H9 (cell line): ENCODE measurements around the gene TMPRSS7. TPM values are rescaled to one million over a fixed set of nuclear protein-coding genes. Genes with fewer than 3 reads are reported as not detected.

ENCODE experiments used
- DNase-seq: peaks from one replicate; pipeline ENCODE4 v3.0.0-alpha.2; 2017
- H2AFZ ChIP-seq: one replicate; pipeline ENCODE4 v1.6.1; 2013; ENCODE audit warnings: mild to moderate bottlenecking, low read length, control low read depth, moderate library complexity
- H2AK5ac ChIP-seq: 2 replicates; pipeline ENCODE4 v1.6.1; 2013; ENCODE audit warnings: low read length, control low read depth, mixed read lengths; ENCODE audit not compliant: insufficient read length
- H2BK120ac ChIP-seq: one replicate; pipeline ENCODE4 v1.6.1; 2013; ENCODE audit warnings: low read depth, mild to moderate bottlenecking, low read length, control low read depth, inconsistent platforms; ENCODE audit not compliant: poor library complexity, severe bottlenecking
- H2BK12ac ChIP-seq: 2 replicates; pipeline ENCODE4 v1.6.1; 2013; ENCODE audit warnings: low read length, control low read depth, mixed read lengths, low read depth; ENCODE audit not compliant: insufficient read length
- H2BK15ac ChIP-seq: 2 replicates; pipeline ENCODE4 v1.6.1; 2013; ENCODE audit warnings: low read depth, low read length, control low read depth
- H2BK20ac ChIP-seq: one replicate; pipeline ENCODE4 v1.6.1; 2013; ENCODE audit warnings: low read depth, mild to moderate bottlenecking, low read length, control low read depth, inconsistent platforms; ENCODE audit not compliant: poor library complexity, severe bottlenecking
- H2BK5ac ChIP-seq: 2 replicates; pipeline ENCODE4 v1.6.1; 2013; ENCODE audit warnings: low read length, control low read depth, mixed read lengths; ENCODE audit not compliant: insufficient read length
- H3K14ac ChIP-seq: 2 replicates; pipeline ENCODE4 v1.6.1; 2013; ENCODE audit warnings: low read length, control low read depth; ENCODE audit not compliant: insufficient read depth
- H3K18ac ChIP-seq: 2 replicates; pipeline ENCODE4 v1.6.1; 2013; ENCODE audit warnings: low read depth, mild to moderate bottlenecking, mixed read lengths, low read length, control low read depth; ENCODE audit not compliant: insufficient read length
- H3K23ac ChIP-seq: 2 replicates; pipeline ENCODE4 v1.6.1; 2013; ENCODE audit warnings: low read length, control low read depth, mixed read lengths, low read depth; ENCODE audit not compliant: insufficient read length
- H3K23me2 ChIP-seq: 2 replicates; pipeline ENCODE4 v1.6.1; 2013; ENCODE audit warnings: low read depth, mild to moderate bottlenecking, mixed read lengths, low read length, control low read depth; ENCODE audit not compliant: insufficient read length, poor library complexity, severe bottlenecking
- H3K27ac ChIP-seq: 2 replicates; pipeline ENCODE4 v1.5.1; 2013; ENCODE audit warnings: low read length, control low read depth, mixed read lengths, low read depth; ENCODE audit not compliant: insufficient read length
- H3K27me3 ChIP-seq: 2 replicates; pipeline ENCODE4 v1.6.1; 2013; ENCODE audit warnings: low read length, control low read depth, inconsistent platforms; ENCODE audit not compliant: insufficient read depth
- H3K4ac ChIP-seq: 2 replicates; pipeline ENCODE4 v1.6.1; 2013; ENCODE audit warnings: low read depth, mild to moderate bottlenecking, control low read depth, inconsistent platforms, low read length, moderate library complexity
- H3K4me1 ChIP-seq: 2 replicates; pipeline ENCODE4 v1.6.1; 2013; ENCODE audit warnings: low read length, control low read depth, inconsistent platforms; ENCODE audit not compliant: insufficient read depth
- H3K4me2 ChIP-seq: 2 replicates; pipeline ENCODE4 v1.6.1; 2013; ENCODE audit warnings: low read length, control low read depth, mixed read lengths; ENCODE audit not compliant: insufficient read length, insufficient read depth
- H3K56ac ChIP-seq: 2 replicates; pipeline ENCODE4 v1.6.1; 2013; ENCODE audit warnings: low read depth, mild to moderate bottlenecking, mixed read lengths, low read length, control low read depth; ENCODE audit not compliant: insufficient read length
- H3K79me1 ChIP-seq: 2 replicates; pipeline ENCODE4 v1.6.1; 2013; ENCODE audit warnings: low read depth, mild to moderate bottlenecking, moderate library complexity, low read length, control low read depth, inconsistent platforms; ENCODE audit not compliant: insufficient read depth, poor library complexity, severe bottlenecking
- H3K79me2 ChIP-seq: 2 replicates; pipeline ENCODE4 v1.6.1; 2013; ENCODE audit warnings: low read length, control low read depth, inconsistent platforms; ENCODE audit not compliant: insufficient read depth
- H3K9ac ChIP-seq: 2 replicates; pipeline ENCODE4 v1.6.1; 2013; ENCODE audit warnings: low read length, control low read depth, mixed read lengths; ENCODE audit not compliant: insufficient read length; ENCODE audit errors: extremely low read depth
- H3K9me3 ChIP-seq: one replicate; pipeline ENCODE4 v1.6.1; 2013; ENCODE audit warnings: low read depth, low read length, inconsistent platforms; ENCODE audit not compliant: control insufficient read depth
- H3T11ph ChIP-seq: one replicate; pipeline ENCODE4 v1.6.1; 2013; ENCODE audit warnings: mild to moderate bottlenecking, low read length, control low read depth, inconsistent platforms
- H4K20me1 ChIP-seq: one replicate; pipeline ENCODE4 v1.6.1; 2013; ENCODE audit not compliant: control insufficient read depth, insufficient read length, insufficient read depth
- H4K5ac ChIP-seq: 2 replicates; pipeline ENCODE4 v1.6.1; 2013; ENCODE audit warnings: low read depth, mild to moderate bottlenecking, mixed read lengths, low read length, control low read depth; ENCODE audit not compliant: insufficient read length
- H4K8ac ChIP-seq: replicated peaks from 2 replicates; pipeline ENCODE4 v1.6.1; 2013; ENCODE audit warnings: low read length, control low read depth, mixed read lengths, low read depth; ENCODE audit not compliant: insufficient read length
- H4K91ac ChIP-seq: 2 replicates; pipeline ENCODE4 v1.6.1; 2013; ENCODE audit warnings: low read depth, mild to moderate bottlenecking, moderate library complexity, mixed read lengths, low read length, control low read depth; ENCODE audit not compliant: insufficient read length
- H3K27ac Mint-ChIP-seq, 3 experiments: 2 replicates in 2 of 3; 3 replicates in 1 of 3; pipeline ENCODE4 v1.8.0; 2020 to 2021; ENCODE audit warnings: mixed read lengths in 3 of 3, mild to moderate bottlenecking in 1 of 3, moderate library complexity in 1 of 3
- H3K27me3 Mint-ChIP-seq: 2 replicates; pipeline ENCODE4 v1.8.0; 2021; ENCODE audit warnings: low read depth, mild to moderate bottlenecking, moderate library complexity, mixed read lengths
- H3K36me3 Mint-ChIP-seq, 3 experiments: 2 replicates in 2 of 3; 3 replicates in 1 of 3; pipeline ENCODE4 v1.8.0; 2020 to 2021; ENCODE audit warnings: low read depth in 3 of 3, mixed read lengths in 3 of 3; ENCODE audit not compliant: insufficient read depth in 1 of 3
- H3K4me1 Mint-ChIP-seq, 2 experiments: 2 replicates each; pipeline ENCODE4 v1.8.0; 2020; ENCODE audit warnings: mixed read lengths in 2 of 2
- H3K4me3 Mint-ChIP-seq, 2 experiments: 2 replicates in 1 of 2; 3 replicates in 1 of 2; pipeline ENCODE4 v1.8.0; 2020 to 2021; ENCODE audit warnings: mild to moderate bottlenecking in 2 of 2, mixed read lengths in 2 of 2, moderate library complexity in 1 of 2
- H3K9me3 Mint-ChIP-seq, 2 experiments: 2 replicates in 1 of 2; 3 replicates in 1 of 2; pipeline ENCODE4 v1.8.0; 2020; ENCODE audit warnings: mild to moderate bottlenecking in 2 of 2, mixed read lengths in 2 of 2, moderate library complexity in 1 of 2
- CTCF ChIP-seq: fragments of 200-600 bp; sonication (generic); conservative IDR thresholded peaks from 3 replicates; pipeline ENCODE4 v1.8.0; 2021; ENCODE audit warnings: antibody characterized with exemption, mild to moderate bottlenecking
- WGBS: extraction: QIAGEN DNeasy Blood & Tissue Kit; methylation state at CpG from one replicate; pipeline ENCODE4 v1.1.7; 2013; ENCODE audit warnings: missing lambda C conversion rate, low lambda C conversion rate, mixed read lengths; ENCODE audit not compliant: insufficient read length; ENCODE audit errors: extremely low coverage; 5-methylcytosine and 5-hydroxymethylcytosine counted together
- total RNA-seq: library from RNA; stranded (reverse); gene quantifications from 2 replicates; pipeline ENCODE4 v1.2.1, GENCODE V29; 2021

The TMPRSS7 gene
- total RNA-seq, 1 experiment from 2014 or later, result not detected

DNA sequence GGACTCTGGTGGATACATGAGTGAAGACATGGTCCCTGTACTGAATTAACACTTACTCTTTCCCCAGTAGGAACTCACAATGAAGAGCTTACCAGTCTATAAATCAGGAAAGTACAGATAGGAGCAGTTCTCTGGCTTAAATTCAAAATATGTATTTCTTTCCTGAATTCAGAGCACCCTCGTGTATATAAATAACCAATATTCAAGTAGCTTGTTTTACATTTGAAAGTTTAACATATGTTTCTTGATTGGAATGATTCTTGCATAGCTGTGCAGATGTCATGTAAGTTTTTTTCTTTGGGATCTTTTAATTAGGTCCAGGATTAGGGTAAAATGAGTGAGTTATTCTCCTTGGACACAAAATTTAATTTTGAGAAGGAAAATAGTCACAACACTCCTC is 14.8 kb upstream of the TMPRSS7 start:
- H3K79me1 ChIP-seq, result no peaks in the 10 kb centered on the region
- no peak overlapping the region for H3K14ac ChIP-seq
- H2BK5ac ChIP-seq, result no peak overlapping the region
- H3K27ac ChIP-seq, result no peak overlapping the region
- no peaks in the 10 kb centered on the region for H3K79me2 ChIP-seq
- no peak overlapping the region for H3K4ac ChIP-seq
- no peak overlapping the region for H2AK5ac ChIP-seq
- peaks cover 0 to 4% (median 0%) of the 10 kb centered on the region in 3 experiments; a peak in 1 of 7 replicates for H3K36me3 Mint-ChIP-seq
- no peak overlapping the region for H2BK20ac ChIP-seq
- no peaks in the 10 kb centered on the region for H4K20me1 ChIP-seq
- no peak overlapping the region for H3T11ph ChIP-seq
- H2AFZ ChIP-seq, result no peak overlapping the region
- no peak overlapping the region for H3K4me3 Mint-ChIP-seq
- no peak overlapping the region for H4K5ac ChIP-seq
- no peak overlapping the region for H3K27ac Mint-ChIP-seq
- no peak overlapping the region for H3K23ac ChIP-seq
- H3K9me3 ChIP-seq, result no peaks in the 10 kb centered on the region
- DNase-seq, result no peak
- no peak overlapping the region for H3K56ac ChIP-seq
- H3K9me3 Mint-ChIP-seq, result peaks cover 0 to 7% of the 10 kb centered on the region in 2 experiments; a peak in 1 of 5 replicates
- H2BK15ac ChIP-seq, result no peak overlapping the region
- H4K91ac ChIP-seq, result no peak overlapping the region
- no peaks in the 10 kb centered on the region for H3K4me1 Mint-ChIP-seq
- no peaks in the 10 kb centered on the region for H3K23me2 ChIP-seq
- no CpG with 5 or more reads among the region's 1 CpG for WGBS
- no peak overlapping the region for H3K18ac ChIP-seq
- H3K27me3 ChIP-seq, result no peaks in the 10 kb centered on the region
- H2BK120ac ChIP-seq, result no peak overlapping the region
- H3K27me3 Mint-ChIP-seq, result no peaks in the 10 kb centered on the region
- no peak overlapping the region for H4K8ac ChIP-seq
- H3K4me2 ChIP-seq, result no peak overlapping the region
- H3K9ac ChIP-seq, result no peak overlapping the region
- H2BK12ac ChIP-seq, result no peak overlapping the region
- H3K4me1 ChIP-seq, result no peaks in the 10 kb centered on the region
- no peak for TF ChIP-seq CTCF
